NCI-H1436 (cell line): ENCODE results near the gene SUSD1.
"Not testable (repeated sequence)": the region's sequence is repeated elsewhere in the genome, so short reads cannot be mapped to it uniquely, and the experiment has no call there.

ENCODE experiments used
- DNase-seq: peaks from one replicate; lab custom pipeline; 2025; lab: John Stamatoyannopoulos, UW

Gene SUSD1

DNA sequence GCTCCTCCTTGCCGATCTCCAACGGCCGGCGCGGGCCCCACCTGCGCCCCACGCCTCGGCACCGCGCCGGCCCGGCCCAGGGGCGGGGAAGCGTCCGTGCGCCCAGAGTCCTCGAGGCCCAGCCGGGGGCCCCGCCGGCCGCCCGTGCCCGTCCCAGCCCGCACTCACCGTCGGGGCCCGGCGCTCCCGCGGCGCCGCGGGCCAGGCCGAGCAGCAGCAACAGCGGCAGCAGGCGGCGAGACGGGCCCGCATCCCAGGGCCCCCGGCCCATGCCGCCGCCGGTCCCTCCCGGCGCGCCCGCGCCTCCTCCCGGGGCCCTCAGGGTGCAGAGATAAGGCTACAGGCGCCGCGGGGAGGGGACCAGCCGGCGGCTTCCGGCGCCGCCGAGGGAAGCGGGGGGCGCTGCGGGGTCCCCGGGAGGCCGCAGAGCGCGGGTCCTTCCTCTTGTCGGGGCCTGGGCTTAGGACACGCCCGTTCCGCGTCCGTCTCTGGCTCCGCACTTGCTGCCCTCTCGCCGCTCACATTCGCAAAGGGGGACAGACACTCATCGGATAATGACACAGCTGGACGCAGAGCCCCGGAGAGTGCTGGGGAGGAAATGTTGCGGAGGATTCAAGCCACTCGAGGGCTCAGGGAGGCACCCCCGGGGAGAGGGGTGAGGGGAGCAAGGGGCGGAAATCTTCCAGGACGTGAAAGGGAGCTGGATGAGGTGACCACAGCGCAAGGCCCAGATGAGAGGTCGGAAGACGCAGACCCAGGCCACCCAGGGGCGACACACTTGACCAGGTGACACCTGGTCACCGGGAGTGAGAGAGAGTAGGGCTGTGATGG, at the start of gene SUSD1:
TSS of gene SUSD1 (minus strand) at position 333 of the 831 bp plus-strand sequence. CDS start at position 271, 62 bp downstream.
- DNase-seq = peak; percentile 30

DNA sequence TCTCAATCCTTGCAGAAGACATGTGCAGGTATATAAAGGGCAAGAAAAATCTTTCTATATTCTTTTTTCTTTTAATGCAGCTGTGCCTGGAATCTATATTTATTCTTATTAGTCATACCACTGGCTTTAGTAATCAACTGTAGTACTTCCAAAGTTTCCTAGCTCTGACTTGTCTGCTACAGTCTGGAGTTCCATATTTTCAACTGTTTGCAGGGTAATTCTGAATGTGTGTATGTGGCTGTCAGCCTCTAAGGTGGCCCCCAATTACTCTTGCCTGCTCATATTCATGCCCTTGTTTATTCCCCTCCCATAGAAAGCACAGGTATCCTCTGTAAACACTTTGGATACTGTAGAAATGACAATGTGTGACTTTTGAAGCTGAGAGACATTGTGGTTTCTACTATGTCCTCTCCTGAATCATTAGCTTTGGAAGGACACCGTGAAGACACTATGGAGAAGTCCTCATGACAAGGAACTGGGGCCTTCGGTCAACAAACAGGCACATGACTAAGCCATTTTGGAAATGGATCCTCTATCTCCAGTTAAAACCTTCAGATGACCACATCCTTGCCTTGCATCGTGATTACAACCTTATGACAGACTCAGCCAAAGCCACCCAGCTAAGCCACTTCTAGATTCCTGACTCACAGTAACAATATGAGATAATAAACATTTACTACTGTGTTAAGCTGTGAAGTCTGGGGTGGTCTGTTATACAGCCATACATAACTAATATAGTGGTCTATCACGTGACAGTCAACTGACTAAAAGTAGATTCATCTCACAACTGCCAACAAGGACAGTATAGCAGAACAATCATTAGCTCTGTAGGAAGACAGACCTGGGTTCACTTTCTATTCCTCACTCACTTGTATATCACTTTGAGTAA, 49.5 kb upstream of the SUSD1 start:
- no peak for DNase-seq

DNA sequence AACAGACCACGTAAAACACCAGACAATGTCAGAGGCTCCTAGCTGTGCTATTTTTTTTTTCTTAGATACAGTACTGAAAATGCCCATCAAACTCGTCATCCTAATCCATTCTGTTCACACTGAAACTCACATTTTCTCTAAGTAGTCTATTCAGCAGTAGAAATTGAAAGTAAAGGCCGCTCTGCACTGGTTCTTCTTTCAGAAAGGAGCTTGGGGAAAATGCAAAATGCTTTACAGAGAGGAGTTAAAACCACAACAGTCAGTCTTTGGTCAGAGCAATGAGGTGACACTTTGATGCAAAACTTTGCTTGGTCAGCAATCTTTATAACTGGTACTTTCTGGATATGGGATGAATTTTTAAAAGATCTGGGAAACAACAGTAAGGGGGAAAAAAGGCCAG, 43.8 kb upstream of the SUSD1 start:
- DNase-seq = no peak

DNA sequence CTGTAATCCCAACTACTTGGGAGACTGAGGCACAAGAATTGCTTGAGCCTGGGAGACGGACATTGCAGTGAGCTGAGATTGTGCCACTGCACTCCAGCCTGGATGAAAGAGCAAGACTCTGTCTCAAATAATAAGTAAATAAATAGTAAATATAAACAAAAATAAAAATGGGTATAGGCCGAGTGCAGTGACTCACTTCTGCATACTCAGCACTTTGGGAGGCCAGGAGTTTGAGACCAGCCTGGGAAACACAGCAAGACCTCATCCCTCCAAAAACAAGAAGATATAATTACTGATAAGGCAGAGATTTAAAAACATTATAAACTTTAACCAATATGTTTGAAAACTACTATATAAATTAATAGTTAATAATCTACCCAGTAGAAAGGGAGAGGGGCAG, 37.8 kb upstream of the SUSD1 start:
- DNase-seq = no peak

DNA sequence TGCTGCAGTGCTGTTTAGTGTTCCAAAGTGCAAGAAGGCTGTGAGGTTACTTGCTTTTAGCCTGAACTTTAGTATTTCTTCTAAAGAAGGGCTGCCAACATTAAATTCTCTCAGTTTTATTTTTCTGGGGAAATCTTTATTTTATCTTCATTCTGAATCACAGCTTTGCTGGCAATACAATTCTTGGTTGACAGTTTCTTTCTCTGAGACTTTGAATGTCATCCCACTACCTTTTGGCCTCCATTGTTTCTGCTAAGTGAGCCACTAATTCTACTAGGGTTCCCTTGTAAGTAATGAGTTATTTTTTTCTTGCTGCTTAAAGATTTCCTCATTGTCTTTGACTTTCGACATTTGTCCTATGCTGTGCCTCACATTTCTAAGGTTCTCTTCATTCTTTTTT, 32.4 kb upstream of the SUSD1 start:
- DNase-seq = no peak

DNA sequence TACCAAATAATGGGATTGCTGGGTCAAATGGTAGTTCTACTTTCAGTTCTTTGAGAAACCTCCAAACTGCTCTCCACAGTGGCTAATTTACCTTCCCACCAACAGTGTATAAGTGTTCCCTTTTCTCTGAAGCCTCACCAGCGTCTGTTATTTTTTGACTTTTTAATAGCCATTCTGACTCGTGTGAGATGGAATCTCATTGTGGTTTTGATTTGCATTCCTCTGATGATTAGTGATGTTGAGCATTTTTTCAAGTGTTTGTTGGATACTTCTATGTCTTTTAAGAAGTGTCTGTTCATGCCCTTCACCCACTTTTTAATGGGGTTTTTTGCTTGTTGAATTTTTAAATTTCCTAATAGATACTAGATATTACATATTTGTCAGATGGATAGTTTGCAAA, 28.4 kb upstream of the SUSD1 start:
- no peak for DNase-seq

DNA sequence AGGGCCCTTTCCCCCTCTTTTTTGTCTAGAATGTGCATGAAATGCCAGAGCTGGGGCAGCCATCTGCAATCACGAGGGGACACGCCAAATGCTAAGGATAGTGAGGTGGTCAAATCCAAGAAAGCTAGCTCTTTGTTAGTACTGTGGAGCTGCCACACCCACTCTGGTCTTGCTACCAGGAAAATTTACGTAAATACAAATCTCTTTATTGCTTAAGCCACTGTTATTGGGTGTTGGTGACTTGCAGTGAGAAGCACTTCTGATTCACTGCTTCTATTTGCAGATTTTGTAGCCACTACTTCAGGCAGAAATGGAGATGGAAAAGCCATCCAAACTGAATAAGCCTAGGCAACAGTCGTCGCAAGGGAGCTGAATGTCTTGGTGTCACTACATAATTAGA, 25.6 kb upstream of the SUSD1 start:
- DNase-seq = no peak

DNA sequence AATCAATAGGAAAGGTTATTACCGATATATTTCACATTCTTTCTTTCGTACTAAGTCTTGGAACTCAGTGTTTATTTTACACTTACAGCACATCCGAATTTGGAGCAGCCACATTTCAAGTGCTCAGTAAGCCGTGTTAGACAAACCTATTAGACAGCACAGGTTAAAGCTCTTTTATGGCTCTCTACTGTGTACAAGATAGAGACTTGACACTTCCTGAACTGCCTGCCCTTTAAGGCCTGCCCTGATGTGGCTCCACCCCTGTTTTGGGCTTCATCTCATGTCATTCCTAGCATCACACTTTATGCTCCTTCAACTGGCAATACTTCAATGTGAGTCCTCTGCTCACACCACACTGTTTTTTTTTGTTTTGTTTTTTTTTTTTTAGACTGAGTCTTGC, 23.5 kb upstream of the SUSD1 start:
- DNase-seq = no peak

DNA sequence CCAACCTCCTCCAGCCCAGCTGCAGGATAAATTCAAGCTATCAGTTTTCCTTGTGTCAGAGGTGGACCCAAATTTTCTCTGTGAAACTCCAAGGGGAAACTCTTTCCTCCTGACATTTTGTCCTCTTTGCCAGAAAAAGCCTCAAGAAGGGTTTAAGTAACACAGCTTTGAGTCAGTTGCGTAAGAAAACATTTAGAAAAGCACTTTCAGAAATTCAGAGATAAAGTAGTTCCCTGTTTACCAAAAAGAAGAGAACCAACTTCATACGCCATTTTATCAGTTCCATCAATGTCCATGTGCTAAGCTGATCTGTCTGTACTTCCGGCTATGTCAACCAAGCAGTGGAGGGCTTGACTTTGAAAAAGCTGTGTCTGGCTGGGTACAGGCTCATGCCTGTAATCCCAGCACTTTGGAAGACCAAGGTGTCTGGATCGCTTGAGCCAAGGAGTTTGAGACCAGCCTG, 19.9 kb upstream of the SUSD1 start:
- DNase-seq = no peak

DNA sequence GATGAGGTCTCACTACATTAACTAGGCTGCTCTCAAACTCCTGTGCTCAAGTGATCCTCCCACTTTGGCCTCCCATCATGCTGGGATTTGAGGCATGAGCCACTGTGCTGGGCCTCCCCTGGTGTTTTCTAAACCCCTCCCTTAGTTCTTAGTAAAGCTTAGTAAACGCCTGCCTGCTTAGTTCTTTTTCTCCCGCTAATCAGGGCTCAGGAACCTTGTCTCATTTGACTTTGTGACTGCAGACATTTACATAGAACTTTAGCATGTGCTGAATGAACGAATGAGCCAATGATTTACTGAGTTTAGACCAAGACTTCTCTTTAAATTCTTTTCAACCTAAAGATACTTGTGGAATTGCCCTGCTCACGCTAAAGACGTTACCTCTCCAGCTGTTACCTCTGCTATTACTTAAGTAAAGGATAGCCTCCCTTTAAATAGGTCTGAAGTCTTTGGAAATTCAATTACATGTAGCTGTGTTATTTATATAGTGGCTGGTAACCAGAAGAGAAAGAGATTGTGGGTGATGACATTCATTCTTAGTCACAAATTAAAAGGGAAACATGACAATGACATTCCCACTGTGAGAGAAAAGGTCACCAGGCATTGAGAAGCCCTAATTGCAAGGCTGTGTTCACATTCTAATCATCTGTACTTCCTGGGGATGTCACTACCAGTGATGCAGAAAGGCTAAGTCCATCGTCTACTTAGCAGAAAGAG, 18.6 kb upstream of the SUSD1 start:
- DNase-seq = no peak

DNA sequence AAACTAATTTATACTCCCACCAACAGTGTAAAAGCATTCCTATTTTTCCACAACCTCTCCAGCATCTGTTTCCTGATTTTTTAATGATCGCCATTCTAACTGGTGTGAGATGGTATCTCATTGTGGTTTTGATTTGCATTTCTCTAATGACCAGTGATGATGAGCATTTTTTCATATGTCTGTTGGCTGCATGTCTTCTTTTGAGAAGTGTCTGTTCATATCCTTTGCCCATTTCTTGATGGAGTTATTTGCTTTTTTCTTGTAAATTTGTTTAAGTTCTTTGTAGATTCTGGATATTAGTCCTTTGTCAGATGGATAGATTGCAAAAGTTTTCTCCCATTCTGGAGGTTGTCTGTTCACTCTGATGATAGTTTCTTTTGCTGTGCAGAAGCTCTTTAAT, 15.2 kb upstream of the SUSD1 start:
- DNase-seq = not testable (repeated sequence)

DNA sequence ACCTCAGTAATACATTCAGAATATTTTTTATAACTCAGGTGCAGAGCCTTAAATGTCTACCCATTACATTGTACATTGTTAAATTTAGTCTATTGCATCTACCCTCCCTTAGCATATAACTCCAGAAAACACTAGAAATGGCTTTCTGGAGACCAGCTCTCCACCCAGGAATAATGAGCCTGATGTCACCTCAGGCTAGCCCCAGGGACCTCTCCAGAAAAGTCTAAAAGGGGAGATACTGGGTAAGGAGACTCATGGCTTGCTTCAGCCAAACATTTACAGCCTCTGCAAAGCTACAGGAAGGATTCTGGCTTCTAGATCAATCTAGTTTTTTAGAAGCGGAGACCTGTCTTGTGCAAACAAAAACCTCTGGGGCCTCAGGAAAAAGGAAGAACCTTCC, 13.8 kb upstream of the SUSD1 start:
- DNase-seq = no peak

DNA sequence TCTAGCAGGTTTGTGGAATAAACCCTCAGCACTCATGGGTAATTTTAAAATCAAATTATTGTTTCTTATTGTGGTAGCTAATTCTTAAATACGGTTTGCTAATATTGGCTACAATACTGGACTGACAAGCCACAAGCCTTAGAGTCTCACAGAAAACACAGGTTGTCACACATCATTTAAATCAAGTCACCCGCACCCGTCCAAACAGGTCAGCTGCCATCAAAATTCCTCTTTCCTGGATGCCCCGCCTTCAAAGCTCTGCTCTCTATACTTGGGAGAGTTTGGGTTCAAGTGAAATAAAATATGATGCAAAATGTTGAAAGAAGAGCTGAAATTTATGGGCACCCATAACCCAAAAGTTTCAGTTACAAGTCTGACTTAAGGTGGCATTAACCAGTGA, 12.3 kb upstream of the SUSD1 start:
- DNase-seq = no peak

DNA sequence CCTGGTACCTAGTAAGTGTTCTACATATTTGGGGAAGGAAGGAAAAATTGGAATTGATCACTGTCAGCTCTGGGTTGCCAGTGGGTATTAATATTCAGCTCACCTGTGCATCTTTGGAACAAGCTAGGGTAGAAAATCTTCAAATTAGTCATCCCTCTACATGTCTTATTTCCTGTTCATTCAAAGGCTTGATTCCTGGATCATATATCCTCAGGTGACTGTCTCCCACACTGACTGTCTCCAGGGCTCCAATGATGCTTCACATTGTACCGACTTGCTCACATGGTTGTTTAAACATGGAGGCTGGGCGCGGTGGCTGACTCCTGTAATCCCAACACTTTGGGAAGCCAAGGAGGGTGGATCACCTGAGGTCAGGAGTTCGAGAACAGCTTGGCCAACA, 11.6 kb upstream of the SUSD1 start:
- no peak for DNase-seq

DNA sequence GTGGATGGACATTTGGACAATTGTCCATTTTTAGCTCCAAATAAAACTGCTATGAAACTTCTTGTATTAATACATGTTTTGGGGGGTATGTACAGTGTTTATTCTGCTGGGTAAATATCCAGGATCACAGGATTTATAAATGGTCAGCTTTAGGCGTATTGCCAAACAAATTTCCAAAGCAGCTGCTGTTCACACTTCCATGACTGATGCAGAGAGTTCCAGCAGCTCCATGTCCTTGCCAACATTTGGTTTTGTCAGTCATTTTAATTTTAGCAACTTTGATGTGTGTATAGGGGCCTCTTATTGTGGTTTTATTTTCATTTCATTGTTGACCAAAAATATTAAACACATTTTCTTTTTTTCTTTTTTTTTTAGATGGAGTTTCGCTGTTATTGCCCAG, 9.8 kb upstream of the SUSD1 start:
- DNase-seq = no peak

DNA sequence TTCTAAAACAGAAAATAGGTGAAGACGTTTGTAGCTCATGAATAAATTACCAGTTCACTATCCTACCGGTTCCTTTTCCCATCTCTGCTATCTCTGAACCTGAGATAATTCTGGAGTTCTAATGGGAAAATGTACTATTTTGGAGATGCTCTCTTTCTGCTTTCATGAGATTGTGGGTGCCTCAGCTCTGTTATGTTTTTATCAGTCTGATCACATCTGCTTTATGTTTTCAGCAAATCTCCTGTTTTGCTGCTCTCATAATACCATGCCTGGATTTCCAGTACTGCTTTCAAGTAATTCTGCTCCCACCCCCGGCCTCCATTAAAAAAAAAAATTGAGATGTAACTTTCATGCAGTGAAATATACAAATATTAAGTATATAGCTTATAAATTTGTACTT, 9.1 kb upstream of the SUSD1 start:
- no peak for DNase-seq

DNA sequence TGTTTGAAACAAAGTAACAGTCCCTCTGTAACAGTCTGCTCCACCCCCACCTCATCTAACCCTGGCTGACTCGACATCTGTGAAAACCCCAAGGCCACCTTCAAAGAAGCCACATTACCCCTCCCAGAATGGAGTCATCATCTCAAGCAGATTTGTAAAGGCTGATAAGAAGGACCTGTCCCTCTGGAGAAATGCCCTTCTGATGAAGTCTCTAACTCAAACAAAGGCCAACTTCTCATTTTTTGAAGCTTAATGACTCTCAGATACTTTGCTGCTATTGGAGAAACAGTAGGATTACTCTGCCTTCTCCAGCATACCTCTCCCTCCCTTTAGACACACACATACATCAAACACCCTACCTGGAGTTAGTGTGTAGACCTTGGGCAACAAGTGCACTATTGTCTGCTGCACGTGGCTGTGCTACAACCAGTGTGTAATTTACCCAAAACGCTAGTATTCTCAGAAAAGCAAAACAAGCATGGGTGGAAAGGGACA, 5.3 kb upstream of the SUSD1 start:
- DNase-seq = no peak

DNA sequence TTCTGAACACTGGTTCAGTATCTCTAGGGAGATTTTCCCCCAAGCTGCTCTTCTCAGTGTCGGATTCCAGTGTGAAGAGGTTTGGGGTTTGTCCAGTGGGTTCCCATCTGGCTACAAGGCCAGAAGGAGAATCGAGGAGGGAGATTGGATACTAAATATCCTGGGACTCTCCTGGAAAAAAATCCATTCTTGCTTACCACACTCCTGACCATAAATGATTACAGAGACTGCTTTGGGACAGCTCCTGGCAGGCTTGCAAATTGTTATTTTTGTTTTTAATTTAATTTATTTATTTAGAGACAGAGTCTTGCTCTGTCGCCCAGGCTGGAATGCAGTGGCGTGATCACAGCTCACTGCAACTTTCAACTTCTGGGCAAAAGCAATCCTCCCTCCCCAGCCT, 4.7 kb upstream of the SUSD1 start:
- DNase-seq = no peak

DNA sequence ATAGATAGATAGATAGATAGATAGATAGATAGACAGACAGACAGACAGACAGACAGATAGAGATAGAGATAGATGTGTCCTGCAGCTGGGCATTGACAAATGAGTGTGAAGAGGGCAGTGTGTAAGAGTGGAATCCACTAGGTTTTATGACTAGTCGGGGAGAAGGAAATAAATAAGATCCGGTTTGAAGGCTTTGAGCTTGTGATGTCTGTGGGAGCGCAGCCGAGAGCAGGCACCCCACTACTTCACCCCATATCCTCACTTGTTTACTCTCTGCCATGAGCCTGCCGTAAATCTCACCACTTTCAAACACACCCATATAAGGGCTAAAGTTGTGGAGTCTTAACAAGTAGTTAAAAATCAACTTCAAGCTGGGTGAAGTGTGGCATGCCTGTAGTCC, 1.4 kb upstream of the SUSD1 start:
- DNase-seq = no peak

DNA sequence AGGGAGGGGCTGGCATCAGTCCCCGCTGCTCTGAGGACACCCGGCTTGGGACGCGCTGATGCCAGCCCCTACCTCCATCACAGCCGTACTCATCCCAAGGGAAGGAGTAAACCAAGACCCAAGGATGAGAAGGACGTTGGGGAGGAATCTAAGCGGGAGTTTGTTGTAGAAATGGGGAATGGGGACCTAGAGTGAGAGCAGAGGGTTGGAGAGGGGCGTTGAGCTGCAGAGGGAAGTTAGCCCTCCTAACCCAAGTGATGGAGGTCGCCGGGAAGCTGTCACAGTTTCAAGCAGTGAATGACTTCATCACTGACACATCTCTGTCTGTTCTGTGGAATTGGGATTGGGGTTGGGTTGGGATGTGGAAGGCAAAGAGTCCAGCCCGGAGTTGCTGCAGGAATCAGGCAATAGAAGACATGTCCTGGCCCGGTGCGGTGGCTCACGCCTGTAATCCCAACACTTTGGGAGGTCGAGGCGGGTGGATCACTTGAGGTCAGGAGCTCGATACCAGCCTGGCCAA, 759 bp upstream of the SUSD1 start:
- no peak for DNase-seq

DNA sequence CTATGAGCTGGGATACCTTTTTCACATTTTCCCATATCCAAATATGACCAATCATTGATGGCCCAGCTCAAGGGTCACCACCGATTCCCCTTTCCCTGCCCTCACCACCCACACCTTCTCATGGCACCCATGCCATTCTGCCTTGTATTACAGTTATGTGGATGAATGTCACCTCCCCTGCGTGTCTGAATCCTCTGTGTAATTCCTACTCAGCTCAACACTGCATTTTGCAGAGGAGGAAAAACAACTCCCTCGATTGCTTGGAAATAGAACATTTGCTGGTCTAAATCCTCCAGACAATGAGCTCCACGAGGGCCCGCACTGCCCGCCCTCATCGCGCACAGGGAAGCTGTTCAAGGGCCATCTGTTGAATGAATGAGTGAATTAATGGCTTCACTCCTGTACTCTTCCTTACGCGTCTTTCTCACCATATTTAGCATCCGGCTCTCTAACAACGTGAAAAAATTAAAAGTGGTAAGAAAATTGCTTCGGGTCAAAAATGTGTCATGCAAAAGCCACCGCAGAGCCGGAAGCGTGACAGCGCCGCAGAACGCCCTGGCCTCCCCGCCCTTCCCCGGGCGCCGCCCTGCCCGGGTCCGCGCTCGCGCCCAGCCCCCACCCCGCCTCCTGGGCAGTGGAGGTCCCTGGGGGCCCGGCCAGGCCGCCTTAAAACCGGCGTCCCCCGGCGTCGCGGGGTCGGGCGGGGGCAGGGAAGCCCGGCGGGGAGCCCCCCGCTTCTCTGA, 704 bp downstream of the SUSD1 start:
- peak; percentile 65 for DNase-seq
